GM21529 (cell line): ENCODE measurements around the gene ADRA2A.

Experiments
- ATAC-seq: cut with Tn5 transposase; IDR thresholded peaks from one replicate; pipeline ENCODE4 v1.9.1; 2021; ENCODE audit not compliant: unreplicated experiment

Gene ADRA2A

DNA sequence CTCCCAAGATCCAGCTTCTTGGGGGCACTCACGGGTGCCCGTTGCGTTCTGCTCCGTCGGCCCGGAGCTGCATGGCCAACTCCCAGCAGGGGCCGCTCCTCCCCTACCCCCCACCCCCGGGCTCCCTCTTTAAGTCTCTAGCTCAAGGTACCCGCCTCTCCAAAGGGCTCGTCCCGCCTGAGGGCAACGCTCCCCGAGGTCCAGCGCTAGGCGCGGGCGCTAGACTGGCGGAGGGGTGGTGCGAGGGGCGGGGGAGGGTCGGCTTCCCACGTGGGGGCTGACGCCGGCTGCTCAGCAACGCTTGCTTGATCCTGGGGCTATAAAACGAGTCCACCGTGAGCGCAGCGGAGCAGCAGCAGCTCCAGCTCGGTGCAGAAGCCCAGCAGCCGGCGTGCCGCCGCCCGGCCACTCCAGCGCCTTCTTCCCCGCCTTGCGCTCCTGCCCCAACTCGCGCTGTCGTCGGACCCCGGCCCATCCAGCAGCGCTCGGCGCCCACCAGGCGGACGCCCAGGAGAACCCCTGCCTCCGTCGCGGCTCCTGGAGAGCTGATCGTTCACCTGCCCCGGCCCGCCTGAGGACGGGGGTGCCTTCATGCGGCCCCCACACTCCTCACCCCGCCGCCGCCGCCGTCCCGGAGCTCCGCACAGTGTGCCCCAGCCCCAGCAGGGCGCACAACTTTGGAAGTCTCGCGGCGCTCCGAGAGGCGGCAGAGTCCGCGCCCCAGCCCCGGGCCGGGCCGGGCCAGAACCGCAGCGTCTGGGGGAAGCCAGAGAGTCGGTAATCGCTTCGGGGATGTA lies at the start of gene ADRA2A:
Gene ADRA2A, plus strand, starts transcription at position 348 of the 797 bp plus-strand sequence. CDS start 968 bp downstream, outside the sequence.
- ATAC-seq = peak; percentile 35

DNA sequence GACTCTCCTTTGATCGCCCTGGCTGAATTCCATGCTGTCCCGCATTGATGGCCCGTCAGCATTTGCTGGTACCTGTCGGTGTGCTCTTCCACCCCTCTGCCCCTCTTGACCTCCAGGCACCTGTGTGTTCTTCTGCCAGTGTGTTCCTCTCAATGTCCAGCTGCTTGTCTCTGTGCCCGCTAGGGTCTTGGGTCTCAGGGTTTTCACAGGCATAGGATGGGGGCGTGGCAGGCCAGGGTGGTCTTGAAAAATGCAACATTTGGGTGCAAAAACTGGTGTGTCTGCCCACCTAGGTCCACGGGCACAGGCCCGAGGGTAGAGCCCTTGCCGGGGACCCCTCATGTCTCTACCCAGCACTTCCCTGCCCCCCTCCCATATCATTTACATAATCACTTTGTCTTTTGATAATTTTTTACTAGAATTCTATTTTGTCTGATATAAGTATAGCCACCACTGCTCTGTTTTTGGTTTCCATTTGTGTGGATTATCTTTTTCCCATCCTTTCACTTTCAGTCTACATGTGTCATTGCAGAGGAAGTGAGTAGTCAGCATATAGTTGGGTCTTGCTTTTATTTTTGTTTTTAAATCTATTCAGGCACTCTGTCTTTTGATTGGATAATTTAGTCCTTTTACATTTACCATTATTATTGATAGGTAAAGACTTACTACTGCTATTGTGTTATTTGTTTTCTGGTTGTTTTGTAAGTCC lies 46.6 kb upstream of the ADRA2A start:
- ATAC-seq = peak; percentile 76

- no peak for ATAC-seq
These were observed 42.1 kb upstream of the ADRA2A start for GRCh38 chr10:111034598-111035310.

GRCh38 chr10:111035542-111035941 lies 41.3 kb upstream of the ADRA2A start:
- no peak for ATAC-seq

GRCh38 chr10:111037858-111038257 lies 39.0 kb upstream of the ADRA2A start:
- no peak for ATAC-seq

GRCh38 chr10:111039522-111039921 lies 37.3 kb upstream of the ADRA2A start:
- no peak for ATAC-seq

DNA sequence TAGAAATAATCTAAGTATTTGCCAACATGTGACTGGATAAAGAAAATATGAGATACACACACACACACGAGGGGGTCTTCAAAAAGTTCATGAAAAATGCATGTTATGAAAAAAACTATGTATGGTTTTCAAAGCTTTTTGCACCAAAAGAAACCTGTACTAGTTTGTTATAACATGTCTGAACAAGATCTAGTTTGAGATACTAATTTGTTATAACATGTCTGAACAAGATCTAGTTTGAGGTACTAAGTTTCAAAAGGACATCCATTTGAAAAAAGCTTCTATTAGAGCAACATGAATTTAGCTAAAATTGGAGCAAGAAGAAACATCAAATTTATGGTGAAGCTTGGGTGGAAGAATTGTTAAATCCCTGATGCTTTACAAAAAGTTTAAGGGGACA lies 19.8 kb upstream of the ADRA2A start:
- no peak for ATAC-seq

DNA sequence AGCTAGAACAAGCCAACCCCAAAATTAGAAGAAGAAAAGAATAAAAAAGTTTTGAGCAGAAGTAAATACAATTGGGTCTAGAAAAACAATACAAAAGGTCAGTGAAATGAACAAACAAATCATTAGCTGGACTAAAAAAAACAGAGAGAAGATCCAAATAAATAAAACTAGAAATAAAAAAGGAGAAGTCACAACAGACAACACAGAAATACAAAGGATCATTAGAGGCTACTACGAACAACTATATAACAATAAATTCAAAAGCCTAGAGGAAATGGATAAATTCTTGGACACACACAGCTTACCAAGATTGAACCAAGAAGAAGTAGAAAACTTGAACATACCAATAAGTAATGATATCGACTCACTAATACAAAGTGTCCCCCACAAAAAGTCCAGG lies 13.4 kb upstream of the ADRA2A start:
- ATAC-seq = no peak

- ATAC-seq = no peak
These were observed 4.6 kb upstream of the ADRA2A start for GRCh38 chr10:111072232-111072631.

- ATAC-seq = peak; percentile 7
These were observed 1.1 kb upstream of the ADRA2A start for GRCh38 chr10:111075577-111076185.

DNA sequence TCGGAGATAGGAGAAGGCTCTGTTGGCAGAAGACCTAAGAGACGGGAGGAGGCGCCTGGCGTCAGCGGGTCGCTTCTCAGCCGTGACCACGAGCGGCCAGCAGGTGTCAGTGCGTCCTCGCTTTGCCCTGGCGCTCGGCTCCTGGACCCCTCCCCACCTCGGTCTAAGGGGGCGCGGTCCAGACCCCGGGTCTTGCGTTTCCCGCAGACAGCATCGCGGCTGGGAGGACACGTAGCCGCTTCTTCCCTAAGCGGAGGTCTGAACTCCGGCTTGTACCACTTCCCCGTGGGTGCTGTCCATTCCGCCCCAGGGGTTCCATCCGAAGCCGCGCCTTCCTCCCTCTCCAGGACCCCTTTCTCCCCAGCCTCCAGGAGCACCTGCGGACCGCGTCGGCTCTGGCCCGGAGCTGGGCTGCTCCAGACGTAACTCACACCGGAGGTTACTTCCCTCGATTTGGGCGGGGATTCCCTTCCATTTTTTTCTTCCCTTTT lies 593 bp upstream of the ADRA2A start:
- peak; percentile 66 for ATAC-seq

GRCh38 chr10:111077479-111077784 lies 603 bp downstream of the ADRA2A start:
- no peak for ATAC-seq

- no peak for ATAC-seq
These were observed 1.1 kb downstream of the ADRA2A start for GRCh38 chr10:111077785-111078504.

GRCh38 chr10:111078505-111079185 lies 1.8 kb downstream of the ADRA2A start:
- ATAC-seq = no peak

DNA sequence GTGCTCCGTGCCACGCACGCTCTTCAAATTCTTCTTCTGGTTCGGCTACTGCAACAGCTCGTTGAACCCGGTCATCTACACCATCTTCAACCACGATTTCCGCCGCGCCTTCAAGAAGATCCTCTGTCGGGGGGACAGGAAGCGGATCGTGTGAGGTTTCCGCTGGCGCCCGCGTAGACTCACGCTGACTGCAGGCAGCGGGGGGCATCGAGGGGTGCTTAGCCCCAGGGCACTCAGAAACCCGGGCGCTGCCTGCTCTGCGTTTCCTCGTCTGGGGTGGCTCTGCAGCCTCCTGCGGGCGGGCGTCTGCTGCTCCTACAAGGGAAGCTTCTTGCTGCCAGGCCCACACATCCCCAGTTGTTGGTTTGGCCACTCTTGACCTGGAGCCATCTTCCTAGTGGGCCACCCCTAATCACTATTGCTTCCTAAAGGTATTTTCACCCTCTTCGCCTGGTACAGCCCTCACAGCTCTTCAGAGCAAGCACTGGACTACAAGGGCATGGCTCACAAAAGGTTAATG lies 2.5 kb downstream of the ADRA2A start:
- ATAC-seq = no peak

GRCh38 chr10:111079781-111080180 lies 3.0 kb downstream of the ADRA2A start:
- no peak for ATAC-seq

DNA sequence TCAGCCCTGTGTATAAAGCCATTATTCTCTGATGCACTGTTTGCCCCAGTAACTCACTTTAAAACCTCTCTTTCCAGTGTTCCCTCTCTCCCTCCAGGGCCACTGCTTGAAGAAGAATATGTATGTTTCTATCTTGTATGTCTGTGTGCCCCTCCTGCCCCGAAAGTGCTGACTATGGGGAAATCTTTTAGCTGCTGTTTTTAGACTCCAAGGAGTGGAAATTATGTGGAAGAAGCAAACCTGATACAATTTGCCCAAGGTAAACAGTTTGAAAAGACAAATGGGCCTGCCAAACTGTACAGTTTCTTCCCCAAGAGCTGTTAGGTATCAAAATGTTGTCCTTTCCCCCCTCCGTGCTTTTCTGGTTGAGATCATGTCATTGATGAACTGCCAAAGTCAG lies 3.4 kb downstream of the ADRA2A start:
- no peak for ATAC-seq

DNA sequence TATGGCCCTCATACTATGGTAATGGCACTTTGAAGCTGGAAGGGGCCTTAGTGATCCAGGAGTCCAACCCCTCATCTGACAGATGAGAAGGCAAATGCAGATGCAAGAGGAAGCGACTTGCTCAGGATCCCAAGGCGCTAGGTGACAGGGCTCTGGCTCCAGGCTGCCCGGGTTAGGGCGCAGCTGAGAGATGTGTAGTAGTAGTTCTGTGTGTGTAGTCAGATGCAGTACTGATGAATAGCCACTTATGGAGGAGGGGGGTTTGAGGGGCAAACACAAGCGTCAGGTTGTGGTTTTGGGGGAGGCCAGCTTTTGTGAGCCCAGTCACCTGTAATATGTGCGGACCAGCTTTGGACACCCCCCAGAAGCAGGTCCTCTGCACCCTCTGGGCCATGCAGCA lies 4.8 kb downstream of the ADRA2A start:
- no peak for ATAC-seq

DNA sequence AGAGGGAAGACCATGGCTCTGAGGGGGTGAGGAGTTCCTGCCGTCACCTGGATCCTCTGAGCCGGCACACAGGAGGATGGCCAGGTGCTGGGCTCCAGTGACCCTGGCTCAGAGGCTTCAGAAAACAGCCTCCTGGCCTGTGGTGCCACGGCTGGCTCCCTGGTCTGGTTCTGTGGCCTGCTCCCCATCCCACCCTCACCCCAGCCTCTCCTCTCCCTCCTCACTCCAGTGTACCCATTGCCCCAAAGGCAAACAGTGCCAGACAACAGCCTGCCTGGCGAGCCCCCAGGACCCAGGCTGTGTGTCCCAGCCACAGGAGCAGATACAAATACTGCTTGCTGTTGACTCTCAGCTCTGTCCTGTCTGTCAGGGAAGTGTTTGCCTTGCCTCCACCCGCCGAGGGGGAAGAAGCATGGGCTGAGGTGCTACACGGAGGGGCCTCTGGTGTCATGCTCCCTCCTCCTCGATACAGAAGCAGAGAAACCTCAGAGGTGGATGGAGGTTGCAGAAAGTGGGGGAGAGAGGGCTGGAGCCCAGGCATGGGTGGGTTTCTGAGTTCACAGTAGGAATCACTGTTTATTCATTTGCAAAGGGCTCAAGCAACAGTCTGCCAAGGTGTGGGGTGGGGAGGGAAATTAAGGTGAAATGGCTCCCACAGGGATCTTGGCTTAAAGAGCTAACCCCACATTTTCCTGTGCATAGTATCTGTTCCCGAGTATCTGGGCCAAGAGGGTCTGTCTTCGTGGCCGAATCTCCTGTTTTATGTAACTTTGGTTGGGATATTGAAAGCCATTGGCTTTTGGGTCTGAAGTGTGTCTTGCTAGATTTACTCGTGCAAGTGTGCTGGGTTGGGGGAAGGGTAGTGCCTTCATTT lies 5.5 kb downstream of the ADRA2A start:
- ATAC-seq = no peak
